B cell (primary cell): ENCODE results near the gene RASGRP4. TPM values are rescaled to one million over a fixed set of nuclear protein-coding genes. Genes with fewer than 3 reads are reported as not detected.

Source experiments
- ATAC-seq: fragments of 200-7000 bp; cut with Tn5 transposase; one replicate; pipeline ENCODE4 v1.10.0; 2021; ENCODE audit warnings: low read depth, mild to moderate bottlenecking, moderate number of reproducible peaks, moderate library complexity
- CTCF ChIA-PET: fragments of 350-600 bp; sonication (Branson Sonifier 250); formaldehyde crosslinking; loops from one replicate; lab custom pipeline; 2021; ENCODE audit warnings: antibody characterized with exemption, inconsistent platforms; lab: Charles Lee
- POLR2A ChIA-PET: fragments of 350-600 bp; sonication (Branson Sonifier 250); formaldehyde crosslinking; loops from one replicate; lab custom pipeline; 2021; ENCODE audit warnings: antibody characterized with exemption; lab: Charles Lee
- DNase-seq: peaks from one replicate; pipeline ENCODE4 v3.0.0; 2013
- H2AFZ ChIP-seq: 2 replicates; pipeline ENCODE4 v1.6.1; 2012; ENCODE audit warnings: mild to moderate bottlenecking, low read depth, low read length; ENCODE audit not compliant: insufficient read depth, poor library complexity, severe bottlenecking
- H3K27ac ChIP-seq, 2 donors: 1 replicate in 1 of 2; 2 replicates in 1 of 2; pipeline ENCODE4 v1.5.1; 2012 to 2013; ENCODE audit warnings: low read length in 2 of 2, mild to moderate bottlenecking in 2 of 2, moderate library complexity in 1 of 2
- H3K27me3 ChIP-seq, 4 experiments: fragments of 200-600 bp in 1 of 4; sonication (generic) in 1 of 4; replicated peaks in 1 of 4; 1 replicate in 2 of 4; 2 replicates in 2 of 4; pipeline versions ENCODE4 v1.6.1 to v1.7.0; 2013 to 2016; ENCODE audit warnings: low read length in 3 of 4, mild to moderate bottlenecking in 2 of 4, mixed read lengths in 1 of 4, moderate library complexity in 1 of 4; ENCODE audit not compliant: insufficient read depth in 4 of 4, control insufficient read depth in 3 of 4; ENCODE audit errors: control extremely low read depth in 1 of 4
- H3K36me3 ChIP-seq, 2 experiments: replicated peaks in 1 of 2; 1 replicate in 1 of 2; 2 replicates in 1 of 2; pipeline versions ENCODE4 v1.6.1 to v1.7.1; 2013; ENCODE audit warnings: low read length in 1 of 2; ENCODE audit not compliant: insufficient read depth in 2 of 2, control insufficient read depth in 1 of 2; ENCODE audit errors: control extremely low read depth in 1 of 2, extremely low read depth in 1 of 2
- H3K4me1 ChIP-seq, 2 donors: fragments of 200-600 bp in 1 of 2; sonication (generic) in 1 of 2; 1 replicate in 1 of 2; 2 replicates in 1 of 2; pipeline versions ENCODE4 v1.5.1 to v1.6.1; 2013 to 2017; ENCODE audit warnings: low read length in 2 of 2; ENCODE audit not compliant: control insufficient read depth in 2 of 2, insufficient read depth in 2 of 2
- H3K4me2 ChIP-seq: replicated peaks from 2 replicates; pipeline ENCODE3; 2012; ENCODE audit warnings: mild to moderate bottlenecking, low read depth, low read length; ENCODE audit not compliant: poor library complexity, severe bottlenecking
- H3K4me3 ChIP-seq, 5 experiments: fragments of 200-600 bp in 1 of 5; sonication (generic) in 1 of 5; 1 replicate in 3 of 5; 2 replicates in 2 of 5; pipeline versions ENCODE4 v1.5.1 to v1.7.0; 2011 to 2016; ENCODE audit warnings: low read length in 4 of 5, mild to moderate bottlenecking in 4 of 5, low read depth in 2 of 5, control low read depth in 1 of 5, moderate library complexity in 1 of 5; ENCODE audit not compliant: insufficient read depth in 1 of 5; ENCODE audit errors: control extremely low read depth in 1 of 5, extremely low read depth in 1 of 5
- H3K79me2 ChIP-seq: fragments of 200-600 bp; sonication (generic); one replicate; pipeline ENCODE4 v1.6.0; 2016; ENCODE audit warnings: low read length; ENCODE audit not compliant: control insufficient read depth, insufficient read depth
- H3K9ac ChIP-seq: fragments of 200-600 bp; sonication (generic); 2 replicates; pipeline ENCODE4 v1.6.1; 2017; ENCODE audit warnings: mild to moderate bottlenecking, low read length, moderate library complexity
- H3K9me3 ChIP-seq, 3 donors: one replicate each; pipeline versions ENCODE4 v1.6.1 to v1.7.1; 2013; ENCODE audit warnings: low read length in 2 of 3; ENCODE audit not compliant: control insufficient read depth in 2 of 3, insufficient read depth in 1 of 3; ENCODE audit errors: control extremely low read depth in 1 of 3
- H4K20me1 ChIP-seq: 2 replicates; pipeline ENCODE4 v1.6.0; 2012; ENCODE audit warnings: mild to moderate bottlenecking, low read length; ENCODE audit not compliant: insufficient read depth, control insufficient read depth, poor library complexity, severe bottlenecking
- H3K27ac Mint-ChIP-seq: one replicate; pipeline ENCODE4 v1.8.0; 2021; ENCODE audit warnings: mixed read lengths
- H3K27me3 Mint-ChIP-seq: one replicate; pipeline ENCODE4 v1.8.0; 2021; ENCODE audit warnings: mixed read lengths
- H3K4me1 Mint-ChIP-seq: one replicate; pipeline ENCODE4 v1.8.0; 2021; ENCODE audit warnings: mixed read lengths
- H3K4me3 Mint-ChIP-seq: one replicate; pipeline ENCODE4 v1.8.0; 2021; ENCODE audit warnings: mixed read lengths
- H3K9me3 Mint-ChIP-seq: one replicate; pipeline ENCODE4 v1.8.0; 2022; ENCODE audit warnings: mixed read lengths; ENCODE audit not compliant: insufficient read depth
- CTCF ChIP-seq: fragments of 200-600 bp; IDR thresholded peaks from one replicate; pipeline ENCODE4 v1.8.0; 2022; ENCODE audit warnings: antibody characterized with exemption, mild to moderate bottlenecking
- EZH2 ChIP-seq: IDR thresholded peaks from 2 replicates; pipeline ENCODE4 v1.6.1; 2012; ENCODE audit warnings: borderline replicate concordance, low read depth, mild to moderate bottlenecking, moderate library complexity, low read length; ENCODE audit not compliant: insufficient read depth, poor library complexity, severe bottlenecking
- WGBS: methylation state at CpG from one replicate; pipeline ENCODE4 v1.1.5; 2013; ENCODE audit warnings: missing lambda C conversion rate; ENCODE audit not compliant: insufficient coverage; 5-methylcytosine and 5-hydroxymethylcytosine counted together
- intact Hi-C: fragments of 100-400 bp; cut with micrococcal nuclease; formaldehyde crosslinking; loops from one replicate; pipeline ENCODE4 v1.10.0; 2022
- polyA plus RNA-seq: library from polyadenylated mRNA; depleted of rRNA; stranded (reverse); fragments of >200 nt; gene quantifications from 2 replicates; pipeline ENCODE4 v1.2.3, GENCODE V29; 2012
- total RNA-seq, 2 donors: library from RNA; stranded (reverse); fragments of 120-200 nt in 1 of 2; gene quantifications; 1 replicate in 1 of 2; 2 replicates in 1 of 2; pipeline versions ENCODE4 v1.2.3 to v1.2.4, GENCODE V29; 2013 to 2022

RASGRP4 gene
- total and polyA plus RNA-seq, 2 donors (not counting 1 experiment from before 2014, with no cell fraction given), result 0.20 to 0.98 TPM

GRCh38 chr19:38445362-38445761 lies 19.3 kb upstream of the RASGRP4 start:
- Mint-ChIP-seq H3K27me3 (peaks cover 27% of the 10 kb centered on the region), H3K4me1 (no peaks in the 10 kb centered on the region), H3K27ac (no peak overlapping the region), H3K9me3 (no peaks in the 10 kb centered on the region), H3K4me3 (no peak overlapping the region)
- POLR2A ChIA-PET, result no interaction called here
- Histone ChIP-seq H3K4me3 (no peak overlapping the region), H3K9me3 (no peaks in the 10 kb centered on the region), H3K9ac (no peak overlapping the region), H2AFZ (no peak overlapping the region), H3K36me3 (no peaks in the 10 kb centered on the region), H3K79me2 (no peaks in the 10 kb centered on the region), H4K20me1 (no peaks in the 10 kb centered on the region), H3K27ac (no peak overlapping the region), H3K4me1 (no peaks in the 10 kb centered on the region), H3K27me3 (no peaks in the 10 kb centered on the region), H3K4me2 (no peak overlapping the region)
- CTCF ChIA-PET, result no interaction called here
- intact Hi-C loops, result no loop called here
- 96% methylated on average over 7 of the region's 7 CpGs for WGBS
- TF ChIP-seq CTCF (no peak), EZH2 (no peak)
- no peak for DNase-seq
- ATAC-seq, result no peak

- Histone ChIP-seq H3K79me2 (no peaks in the 10 kb centered on the region), H3K27ac (no peak overlapping the region), H3K9ac (no peak overlapping the region), H3K4me1 (no peaks in the 10 kb centered on the region), H3K4me3 (no peak overlapping the region), H3K27me3 (no peaks in the 10 kb centered on the region), H3K9me3 (no peaks in the 10 kb centered on the region), H3K36me3 (no peaks in the 10 kb centered on the region), H3K4me2 (no peak overlapping the region), H2AFZ (no peak overlapping the region), H4K20me1 (no peaks in the 10 kb centered on the region)
- no peak overlapping the region for H3K4me3 Mint-ChIP-seq
- H3K27ac Mint-ChIP-seq, result no peak overlapping the region
- intact Hi-C loops, result no loop called here
- H3K9me3 Mint-ChIP-seq, result no peaks in the 10 kb centered on the region
- TF ChIP-seq CTCF (no peak), EZH2 (no peak)
- ChIA-PET CTCF (no interaction called here), POLR2A (no interaction called here)
- ATAC-seq, result no peak
- H3K27me3 Mint-ChIP-seq, result peaks cover 27% of the 10 kb centered on the region
- DNase-seq, result no peak
- no peaks in the 10 kb centered on the region for H3K4me1 Mint-ChIP-seq
- WGBS, result 92% methylated on average over 6 of the region's 7 CpGs
These were observed 18.0 kb upstream of the RASGRP4 start for GRCh38 chr19:38444026-38444425.
